Pancreas (tissue), 10 donors: Measurements from ENCODE around the gene AP5Z1. TPM values are rescaled to one million over a fixed set of nuclear protein-coding genes. Genes with fewer than 3 reads are reported as not detected.

Source experiments
- ATAC-seq, 4 donors: fragments of 200-7000 bp; cut with Tn5 transposase; one replicate each; pipeline versions ENCODE4 v1.8.0 to v1.9.1; 2020; ENCODE audit warnings: mild to moderate bottlenecking in 4 of 4, moderate library complexity in 4 of 4
- DNase-seq, 6 donors: peaks; one replicate each; pipeline ENCODE4 v3.0.0-alpha.2; 2020
- FAIRE-seq: peaks from 2 replicates; lab custom pipeline; 2012; peaks lifted over from hg19 to GRCh38; lab: Jason Lieb, UNC
- H3K27ac ChIP-seq, 4 donors: fragments of 200-600 bp; sonication (generic); 1 replicate in 3 of 4; 2 replicates in 1 of 4; pipeline versions ENCODE4 v1.5.0 to v1.8.0; 2020
- H3K27me3 ChIP-seq, 4 donors: fragments of 200-600 bp; one replicate each; pipeline ENCODE4 v1.8.0; 2021
- H3K36me3 ChIP-seq, 3 donors: fragments of 200-600 bp; sonication (generic) in 1 of 3; one replicate each; pipeline versions ENCODE4 v1.5.0 to v1.8.0; 2020 to 2021
- H3K4me1 ChIP-seq, 3 donors: fragments of 200-600 bp; one replicate each; pipeline ENCODE4 v1.8.0; 2021
- H3K4me3 ChIP-seq, 4 donors: fragments of 200-600 bp; sonication (generic) in 2 of 4; one replicate each; pipeline versions ENCODE4 v1.5.0 to v1.8.0; 2020 to 2021
- H3K9me3 ChIP-seq, 4 donors: fragments of 200-600 bp; one replicate each; pipeline ENCODE4 v1.8.0; 2021
- CTCF ChIP-seq, 4 donors: fragments of 200-600 bp; sonication (generic) in 3 of 4; IDR thresholded peaks; one replicate each; pipeline versions ENCODE4 v1.5.0 to v1.8.0; 2021; ENCODE audit warnings: antibody characterized with exemption in 4 of 4
- WGBS, 2 donors: extraction: QIAGEN DNeasy Blood & Tissue Kit; methylation state at CpG; one replicate each; pipeline ENCODE4 v1.1.7; 2013; 5-methylcytosine and 5-hydroxymethylcytosine counted together
- intact Hi-C, 3 donors: fragments of 100-400 bp; cut with DNase I; formaldehyde crosslinking; loops; one replicate each; pipeline versions ENCODE4 v1.11.1 to v1.14.2; 2022
- polyA plus RNA-seq, 2 donors: library from polyadenylated mRNA; stranded (reverse); fragments of 200-250 nt; gene quantifications; one replicate each; pipeline ENCODE4 v1.2.3, GENCODE V29; 2013
- total RNA-seq, 6 donors: library from RNA; stranded (reverse); fragmentation: NEBNext Ultra II Directional in 4 of 6; extraction: Animal tissue kit (Norgen Biotek cat#: 25700) in 4 of 6; gene quantifications; one replicate each; pipeline versions ENCODE4 v1.2.1 to v1.2.4, GENCODE V29; 2021 to 2023
- donor health status: healthy with polysubstance abuse.
- donor health status: DM: no; HTN: no; CAD: no; lungs with moderate emphysema.
- donor health status: DM: no; HTN: no; CAD: no.
- donor health status: control.
- donor health status: control.
- donor health status: Bipolar disorder and iron deficiency.
- donor health status: DM: yes; HTN: yes; CAD: no.
- donor health status: DM: no; HTN: no; CAD: no.
- donor health status: DM: no; HTN: no; CAD: no.
- donor health status: DM: yes; HTN: yes; CAD: no.

The AP5Z1 gene
- total and polyA plus RNA-seq, 8 donors, result 12.8 to 81.2 (median 18.3) TPM

- Histone ChIP-seq H3K27me3 (no peaks in the 10 kb centered on the region), H3K4me1 (peaks cover 0 to under 1% (median 0%) of the 10 kb centered on the region in 3 donors), H3K9me3 (no peaks in the 10 kb centered on the region), H3K27ac (no peak overlapping the region), H3K36me3 (peaks cover 4 to 60% (median 34%) of the 10 kb centered on the region in 3 donors), H3K4me3 (no peak overlapping the region)
- FAIRE-seq (no peak), ATAC-seq (no peak), DNase-seq (peak in 1 of 6 donors; percentile 67)
- no peak for TF ChIP-seq CTCF (IDR thresholded peaks at IDR 0.05)
- 91 to 94% methylated on average over 17 of the region's 17 CpGs for WGBS, 2 donors
- intact Hi-C loops, result no loop called here
Measured at GRCh38 chr7:4787541-4787940, 12.1 kb downstream of the AP5Z1 start.

- ATAC-seq, result no peak
- intact Hi-C loops, result no loop called here
- Histone ChIP-seq H3K4me1 (peaks cover 0 to 3% (median 0%) of the 10 kb centered on the region in 3 donors), H3K9me3 (no peaks in the 10 kb centered on the region), H3K4me3 (no peak overlapping the region), H3K27ac (no peak overlapping the region), H3K27me3 (no peaks in the 10 kb centered on the region), H3K36me3 (peaks cover 0 to 55% (median 28%) of the 10 kb centered on the region in 3 donors)
- no peak for FAIRE-seq
- no peak for TF ChIP-seq CTCF (IDR thresholded peaks at IDR 0.05)
- 86 to 88% methylated on average over 22 to 23 of the region's 23 CpGs for WGBS, 2 donors
- peak in 1 of 6 donors; percentile 76 for DNase-seq
Measured at GRCh38 chr7:4787947-4788626, 12.7 kb downstream of the AP5Z1 start.

GRCh38 chr7:4788627-4789189, 13.3 kb downstream of the AP5Z1 start:
- no peak for TF ChIP-seq CTCF (IDR thresholded peaks at IDR 0.05)
- Histone ChIP-seq H3K9me3 (no peaks in the 10 kb centered on the region), H3K4me3 (no peak overlapping the region), H3K27ac (no peak overlapping the region), H3K4me1 (peaks cover 0 to 3% (median 0%) of the 10 kb centered on the region in 3 donors), H3K27me3 (no peaks in the 10 kb centered on the region), H3K36me3 (peaks cover 0 to 53% (median 26%) of the 10 kb centered on the region in 3 donors)
- intact Hi-C loops, result no loop called here
- ATAC-seq (no peak), FAIRE-seq (no peak), DNase-seq (peak in 1 of 6 donors; percentile 72)
- 93 to 95% methylated on average over 23 to 27 of the region's 27 CpGs for WGBS, 2 donors

GRCh38 chr7:4789194-4790077, 14.0 kb downstream of the AP5Z1 start:
- no peaks in the 10 kb centered on the region for H3K9me3 ChIP-seq
- no peak for ATAC-seq
- H3K27me3 ChIP-seq, result no peaks in the 10 kb centered on the region
- peaks cover 0 to 52% (median 22%) of the 10 kb centered on the region in 3 donors for H3K36me3 ChIP-seq
- H3K4me3 ChIP-seq, result no peak overlapping the region
- DNase-seq, result peak in 1 of 6 donors; percentile 79
- intact Hi-C loops, result no loop called here
- no peak for FAIRE-seq
- H3K4me1 ChIP-seq, result peaks cover 0 to 3% (median 0%) of the 10 kb centered on the region in 3 donors
- H3K27ac ChIP-seq, result no peak overlapping the region
- 88 to 91% methylated on average over 25 to 26 of the region's 26 CpGs for WGBS, 2 donors
- TF ChIP-seq CTCF (IDR thresholded peaks at IDR 0.05), result no peak
